ENCODE measurements around the gene C9orf152. TPM values are rescaled to one million over a fixed set of nuclear protein-coding genes. Genes with fewer than 3 reads are reported as not detected.

The C9orf152 gene
- total RNA-seq, 1 experiment from 2014 or later, result not detected

GRCh38 chr9:110192531-110193261, 15.3 kb downstream of the C9orf152 start:
- Histone ChIP-seq H2AFZ (ENCODE audit: low read length) (no peak overlapping the region), H3K4me1 (ENCODE audit: low read length) (no peaks in the 10 kb centered on the region), H3K9me3 (ENCODE audit: low read length) (no peaks in the 10 kb centered on the region), H3K4me2 (ENCODE audit: low read depth, low read length, poor library complexity, severe bottlenecking) (no peak overlapping the region), H3K4me3 (ENCODE audit: low read length) (no peak overlapping the region), H3K79me2 (ENCODE audit: low read length) (no peaks in the 10 kb centered on the region), H4K20me1 (ENCODE audit: insufficient read depth, low read depth, low read length) (no peaks in the 10 kb centered on the region), H3K27ac (ENCODE audit: low read length) (no peak overlapping the region), H3K9ac (ENCODE audit: low read length) (no peak overlapping the region), H3K36me3 (ENCODE audit: insufficient read depth, low read length) (no peaks in the 10 kb centered on the region), H3K9me2 (replicated peaks; ENCODE audit: insufficient read depth, low read length) (no peaks in the 10 kb centered on the region), H3K27me3 (ENCODE audit: low read length) (no peaks in the 10 kb centered on the region)
- no peak for DNase-seq

- Histone ChIP-seq H3K9ac (ENCODE audit: low read length) (no peak overlapping the region), H3K4me1 (ENCODE audit: low read length) (no peaks in the 10 kb centered on the region), H3K9me3 (ENCODE audit: low read length) (no peaks in the 10 kb centered on the region), H3K27me3 (ENCODE audit: low read length) (no peaks in the 10 kb centered on the region), H2AFZ (ENCODE audit: low read length) (no peak overlapping the region), H3K36me3 (ENCODE audit: insufficient read depth, low read length) (no peaks in the 10 kb centered on the region), H3K27ac (ENCODE audit: low read length) (no peak overlapping the region), H4K20me1 (ENCODE audit: insufficient read depth, low read depth, low read length) (no peaks in the 10 kb centered on the region), H3K79me2 (ENCODE audit: low read length) (no peaks in the 10 kb centered on the region), H3K4me2 (ENCODE audit: low read depth, low read length, poor library complexity, severe bottlenecking) (no peak overlapping the region), H3K9me2 (replicated peaks; ENCODE audit: insufficient read depth, low read length) (no peaks in the 10 kb centered on the region), H3K4me3 (ENCODE audit: low read length) (no peak overlapping the region)
- DNase-seq, result no peak
Measured at GRCh38 chr9:110191615-110192014, 16.3 kb downstream of the C9orf152 start.

- Histone ChIP-seq H3K27me3 (ENCODE audit: low read length) (no peaks in the 10 kb centered on the region), H3K9me2 (replicated peaks; ENCODE audit: insufficient read depth, low read length) (no peaks in the 10 kb centered on the region), H2AFZ (ENCODE audit: low read length) (no peak overlapping the region)
Measured at GRCh38 chr9:110189559-110190320, 18.2 kb downstream of the C9orf152 start.

GRCh38 chr9:110188991-110189390, 19.0 kb downstream of the C9orf152 start:
- H3K27ac ChIP-seq (ENCODE audit: low read length), result no peak overlapping the region
- H3K27me3 ChIP-seq (ENCODE audit: low read length), result no peaks in the 10 kb centered on the region
- H3K9me2 ChIP-seq (replicated peaks; ENCODE audit: insufficient read depth, low read length), result no peaks in the 10 kb centered on the region
- H2AFZ ChIP-seq (ENCODE audit: low read length), result no peak overlapping the region
- no peaks in the 10 kb centered on the region for H3K79me2 ChIP-seq (ENCODE audit: low read length)
- no peak overlapping the region for H3K4me2 ChIP-seq (ENCODE audit: low read depth, low read length, poor library complexity, severe bottlenecking)
- H3K9me3 ChIP-seq (ENCODE audit: low read length), result no peaks in the 10 kb centered on the region
- H3K9ac ChIP-seq (ENCODE audit: low read length), result no peak overlapping the region
- H3K4me3 ChIP-seq (ENCODE audit: low read length), result no peak overlapping the region
- no peaks in the 10 kb centered on the region for H3K36me3 ChIP-seq (ENCODE audit: insufficient read depth, low read length)
- no peak for DNase-seq
- H4K20me1 ChIP-seq (ENCODE audit: insufficient read depth, low read depth, low read length), result no peaks in the 10 kb centered on the region
- H3K4me1 ChIP-seq (ENCODE audit: low read length), result no peaks in the 10 kb centered on the region

More at GRCh38 chr9:110189559-110190320, 18.2 kb downstream of the C9orf152 start:
- H3K4me1 ChIP-seq (ENCODE audit: low read length), result no peaks in the 10 kb centered on the region
- H3K27ac ChIP-seq (ENCODE audit: low read length), result no peak overlapping the region
- no peak for DNase-seq
- H3K4me3 ChIP-seq (ENCODE audit: low read length), result no peak overlapping the region
- no peaks in the 10 kb centered on the region for H3K9me3 ChIP-seq (ENCODE audit: low read length)
- H3K79me2 ChIP-seq (ENCODE audit: low read length), result no peaks in the 10 kb centered on the region
- H3K9ac ChIP-seq (ENCODE audit: low read length), result no peak overlapping the region
- H3K4me2 ChIP-seq (ENCODE audit: low read depth, low read length, poor library complexity, severe bottlenecking), result no peak overlapping the region
- no peaks in the 10 kb centered on the region for H3K36me3 ChIP-seq (ENCODE audit: insufficient read depth, low read length)
- H4K20me1 ChIP-seq (ENCODE audit: insufficient read depth, low read depth, low read length), result no peaks in the 10 kb centered on the region

DNA sequence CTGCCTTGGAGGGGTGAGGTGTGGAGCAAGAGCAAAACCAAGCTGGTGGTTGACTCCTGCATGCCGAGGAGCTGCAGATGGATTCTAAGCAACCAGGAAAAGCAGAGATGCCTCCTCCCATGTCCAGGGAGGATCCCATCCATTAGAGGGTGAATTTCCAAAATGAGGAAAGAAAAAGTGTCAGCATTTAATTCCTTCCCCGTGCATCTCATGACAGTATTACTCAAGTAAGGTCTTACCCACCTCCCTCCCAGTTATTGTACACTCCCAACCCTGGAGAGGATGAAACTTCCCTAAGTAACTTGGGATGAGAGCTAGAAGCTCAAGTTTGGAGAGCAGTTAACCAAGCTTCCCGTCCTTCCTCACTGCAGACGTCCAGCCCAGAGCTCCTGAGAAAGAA, 19.9 kb downstream of the C9orf152 start:
- H3K9ac ChIP-seq (ENCODE audit: low read length), result no peak overlapping the region
- DNase-seq, result no peak
- H2AFZ ChIP-seq (ENCODE audit: low read length), result no peak overlapping the region
- no peaks in the 10 kb centered on the region for H3K79me2 ChIP-seq (ENCODE audit: low read length)
- H3K9me2 ChIP-seq (replicated peaks; ENCODE audit: insufficient read depth, low read length), result no peaks in the 10 kb centered on the region
- no peak overlapping the region for H3K4me3 ChIP-seq (ENCODE audit: low read length)
- no peaks in the 10 kb centered on the region for H3K27me3 ChIP-seq (ENCODE audit: low read length)
- no peak overlapping the region for H3K27ac ChIP-seq (ENCODE audit: low read length)
- H3K4me1 ChIP-seq (ENCODE audit: low read length), result no peaks in the 10 kb centered on the region
- H3K9me3 ChIP-seq (ENCODE audit: low read length), result no peaks in the 10 kb centered on the region
- no peaks in the 10 kb centered on the region for H3K36me3 ChIP-seq (ENCODE audit: insufficient read depth, low read length)
- no peak overlapping the region for H3K4me2 ChIP-seq (ENCODE audit: low read depth, low read length, poor library complexity, severe bottlenecking)
- H4K20me1 ChIP-seq (ENCODE audit: insufficient read depth, low read depth, low read length), result no peaks in the 10 kb centered on the region

DNA sequence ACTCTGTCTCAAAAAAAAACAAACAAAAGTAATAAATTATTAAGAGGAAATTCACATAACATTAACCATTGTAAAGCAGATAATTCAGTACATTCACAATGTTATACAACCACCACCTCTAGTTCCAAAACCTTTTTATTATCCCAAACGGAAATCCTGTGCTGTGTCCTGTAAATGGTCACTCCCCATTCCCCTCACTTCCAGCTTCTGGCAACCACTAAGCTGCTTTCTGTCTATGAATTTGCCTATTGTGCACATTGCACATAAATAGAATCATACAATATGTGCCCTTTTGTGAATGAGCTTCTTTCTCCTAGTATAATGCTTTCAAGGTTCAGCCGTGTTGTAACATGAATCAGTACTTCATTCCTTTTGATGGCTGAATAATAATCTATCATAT, 20.8 kb downstream of the C9orf152 start:
- H2AFZ ChIP-seq (ENCODE audit: low read length), result no peak overlapping the region
- H3K27me3 ChIP-seq (ENCODE audit: low read length), result no peaks in the 10 kb centered on the region
- H3K4me3 ChIP-seq (ENCODE audit: low read length), result no peak overlapping the region
- no peak overlapping the region for H3K4me2 ChIP-seq (ENCODE audit: low read depth, low read length, poor library complexity, severe bottlenecking)
- H3K9me2 ChIP-seq (replicated peaks; ENCODE audit: insufficient read depth, low read length), result no peaks in the 10 kb centered on the region
- no peak for DNase-seq
- H3K79me2 ChIP-seq (ENCODE audit: low read length), result no peaks in the 10 kb centered on the region
- H4K20me1 ChIP-seq (ENCODE audit: insufficient read depth, low read depth, low read length), result no peaks in the 10 kb centered on the region
- no peaks in the 10 kb centered on the region for H3K36me3 ChIP-seq (ENCODE audit: insufficient read depth, low read length)
- H3K9ac ChIP-seq (ENCODE audit: low read length), result no peak overlapping the region
- no peaks in the 10 kb centered on the region for H3K4me1 ChIP-seq (ENCODE audit: low read length)
- no peak overlapping the region for H3K27ac ChIP-seq (ENCODE audit: low read length)
- H3K9me3 ChIP-seq (ENCODE audit: low read length), result no peaks in the 10 kb centered on the region

GRCh38 chr9:110186254-110186653, 21.7 kb downstream of the C9orf152 start:
- H3K36me3 ChIP-seq (ENCODE audit: insufficient read depth, low read length), result no peaks in the 10 kb centered on the region
- no peak for DNase-seq

GRCh38 chr9:110185806-110186205, 22.2 kb downstream of the C9orf152 start:
- Histone ChIP-seq H3K9me3 (ENCODE audit: low read length) (no peaks in the 10 kb centered on the region), H3K4me1 (ENCODE audit: low read length) (no peaks in the 10 kb centered on the region), H3K27ac (ENCODE audit: low read length) (no peak overlapping the region), H4K20me1 (ENCODE audit: insufficient read depth, low read depth, low read length) (no peaks in the 10 kb centered on the region), H3K79me2 (ENCODE audit: low read length) (no peaks in the 10 kb centered on the region), H3K36me3 (ENCODE audit: insufficient read depth, low read length) (no peaks in the 10 kb centered on the region), H3K4me2 (ENCODE audit: low read depth, low read length, poor library complexity, severe bottlenecking) (no peak overlapping the region), H3K27me3 (ENCODE audit: low read length) (no peaks in the 10 kb centered on the region), H2AFZ (ENCODE audit: low read length) (no peak overlapping the region), H3K4me3 (ENCODE audit: low read length) (no peak overlapping the region), H3K9ac (ENCODE audit: low read length) (no peak overlapping the region), H3K9me2 (replicated peaks; ENCODE audit: insufficient read depth, low read length) (no peaks in the 10 kb centered on the region)
- no peak for DNase-seq

More at GRCh38 chr9:110186254-110186653, 21.7 kb downstream of the C9orf152 start:
- Histone ChIP-seq H3K79me2 (ENCODE audit: low read length) (no peaks in the 10 kb centered on the region), H3K27me3 (ENCODE audit: low read length) (no peaks in the 10 kb centered on the region), H3K9me2 (replicated peaks; ENCODE audit: insufficient read depth, low read length) (no peaks in the 10 kb centered on the region), H2AFZ (ENCODE audit: low read length) (no peak overlapping the region), H3K9me3 (ENCODE audit: low read length) (no peaks in the 10 kb centered on the region), H3K4me1 (ENCODE audit: low read length) (no peaks in the 10 kb centered on the region), H3K27ac (ENCODE audit: low read length) (no peak overlapping the region), H4K20me1 (ENCODE audit: insufficient read depth, low read depth, low read length) (no peaks in the 10 kb centered on the region), H3K4me3 (ENCODE audit: low read length) (no peak overlapping the region), H3K9ac (ENCODE audit: low read length) (no peak overlapping the region), H3K4me2 (ENCODE audit: low read depth, low read length, poor library complexity, severe bottlenecking) (no peak overlapping the region)

Measured in Karpas-422 (cell line).